Colonic mucosa (tissue), 4 donors: Measurements from ENCODE around the gene PBXIP1. TPM values are rescaled to one million over a fixed set of nuclear protein-coding genes. Genes with fewer than 3 reads are reported as not detected.

Source experiments
- DNase-seq: peaks from one replicate; pipeline ENCODE4 v3.0.0-alpha.2; 2020
- H3K27ac ChIP-seq: fragments of 200-600 bp; one replicate; pipeline ENCODE4 v1.8.0; 2021
- H3K27me3 ChIP-seq: fragments of 200-600 bp; one replicate; pipeline ENCODE4 v1.8.0; 2021
- H3K36me3 ChIP-seq: fragments of 200-600 bp; one replicate; pipeline ENCODE4 v1.8.0; 2021
- H3K4me1 ChIP-seq: fragments of 200-600 bp; one replicate; pipeline ENCODE4 v1.8.0; 2021; ENCODE audit warnings: mild to moderate bottlenecking
- H3K4me3 ChIP-seq: fragments of 200-600 bp; one replicate; pipeline ENCODE4 v1.8.0; 2021
- H3K9ac ChIP-seq, 2 donors: one replicate each; pipeline ENCODE4 v1.7.0; 2013; ENCODE audit warnings: control low read depth in 2 of 2, low read depth in 2 of 2, low read length in 2 of 2
- H3K9me3 ChIP-seq: fragments of 200-600 bp; one replicate; pipeline ENCODE4 v1.8.0; 2021
- intact Hi-C: fragments of 100-400 bp; cut with DNase I; formaldehyde crosslinking; loops from one replicate; pipeline ENCODE4 v1.14.1; 2022
- microRNA-seq: library from miRNA; unstranded; fragments of <30 nt; microRNA quantifications from one replicate; pipeline ENCODE4, GENCODE V29; 2019
- total RNA-seq, 2 donors: library from RNA; stranded (reverse); fragmentation: NEBNext Ultra II Directional in 1 of 2; extraction: Animal tissue kit (Norgen Biotek cat#: 25700) in 1 of 2; gene quantifications; one replicate each; pipeline ENCODE4 v1.2.1, GENCODE V29; 2021
- TF ChIP-seq, protein P1 (sequence below): fragments of 200-600 bp; IDR thresholded peaks from one replicate; pipeline ENCODE4 v1.8.0; 2022; ENCODE audit warnings: antibody characterized with exemption, mild to moderate bottlenecking
- donor health status: healthy.
- donor health status: DM: no; HTN: no; CAD: no.
- donor health status: DM: no; HTN: no; CAD: no.

Gene PBXIP1
- total RNA-seq, 2 donors from 2014 or later: 22.0 to 51.4 TPM

DNA sequence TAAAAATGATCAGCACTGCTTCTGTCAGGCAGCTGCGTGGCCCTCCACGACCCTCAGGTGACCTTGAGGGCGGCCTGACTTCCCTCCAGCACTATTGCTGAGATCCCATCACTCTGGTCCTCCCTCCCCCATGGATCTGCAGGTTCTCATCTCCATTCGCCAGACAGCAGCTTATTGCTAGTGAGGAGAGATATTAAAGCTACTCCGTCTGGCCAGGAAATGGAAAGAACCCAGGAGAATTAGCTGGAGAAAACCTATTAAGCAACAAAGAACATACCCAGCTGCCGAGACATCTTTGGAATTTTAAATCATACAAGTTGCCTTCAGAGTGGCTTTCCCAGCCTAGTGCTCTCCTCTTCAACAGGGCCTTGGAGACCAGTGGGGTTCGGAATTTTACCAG lies 60.1 kb downstream of the PBXIP1 start:
- H3K9ac ChIP-seq: no peak overlapping the region
- H3K36me3 ChIP-seq: no peaks in the 10 kb centered on the region
- no peaks in the 10 kb centered on the region for H3K9me3 ChIP-seq
- H3K4me3 ChIP-seq: no peak overlapping the region
- H3K27me3 ChIP-seq: no peaks in the 10 kb centered on the region
- DNase-seq: no peak
- H3K27ac ChIP-seq: no peak overlapping the region
- H3K4me1 ChIP-seq: no peaks in the 10 kb centered on the region
- TF ChIP-seq, protein P1, sequence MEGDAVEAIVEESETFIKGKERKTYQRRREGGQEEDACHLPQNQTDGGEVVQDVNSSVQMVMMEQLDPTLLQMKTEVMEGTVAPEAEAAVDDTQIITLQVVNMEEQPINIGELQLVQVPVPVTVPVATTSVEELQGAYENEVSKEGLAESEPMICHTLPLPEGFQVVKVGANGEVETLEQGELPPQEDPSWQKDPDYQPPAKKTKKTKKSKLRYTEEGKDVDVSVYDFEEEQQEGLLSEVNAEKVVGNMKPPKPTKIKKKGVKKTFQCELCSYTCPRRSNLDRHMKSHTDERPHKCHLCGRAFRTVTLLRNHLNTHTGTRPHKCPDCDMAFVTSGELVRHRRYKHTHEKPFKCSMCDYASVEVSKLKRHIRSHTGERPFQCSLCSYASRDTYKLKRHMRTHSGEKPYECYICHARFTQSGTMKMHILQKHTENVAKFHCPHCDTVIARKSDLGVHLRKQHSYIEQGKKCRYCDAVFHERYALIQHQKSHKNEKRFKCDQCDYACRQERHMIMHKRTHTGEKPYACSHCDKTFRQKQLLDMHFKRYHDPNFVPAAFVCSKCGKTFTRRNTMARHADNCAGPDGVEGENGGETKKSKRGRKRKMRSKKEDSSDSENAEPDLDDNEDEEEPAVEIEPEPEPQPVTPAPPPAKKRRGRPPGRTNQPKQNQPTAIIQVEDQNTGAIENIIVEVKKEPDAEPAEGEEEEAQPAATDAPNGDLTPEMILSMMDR: no peak
- intact Hi-C loops: no loop called here

Small RNA genes lying within 50 kb of the gene (microRNA-seq; reads per million reads assigned to microRNA genes)
- gene MIR4258: not detected

Other genes starting within 250 kb of the PBXIP1 start
- 1 to 10 TPM in 1 of 2 donors, under 1 TPM in 1; 0.99 to 2.5 TPM for gene KCNN3, start 85.8 kb downstream of the PBXIP1 start, total RNA-seq
- gene PMVK, start 19.4 kb downstream of the PBXIP1 start, total RNA-seq: 10 to 100 TPM; 32.0 to 46.5 TPM
- 10 to 100 TPM; 25.8 to 33.8 TPM for gene PYGO2, start 5.7 kb upstream of the PBXIP1 start, total RNA-seq
- gene SHC1, start 14.6 kb upstream of the PBXIP1 start, total RNA-seq: 100 to 1,000 TPM in 1 of 2 donors, 10 to 100 TPM in 1; 98.3 to 104 TPM
- gene CKS1B, start 18.6 kb upstream of the PBXIP1 start, total RNA-seq: 10 to 100 TPM; 49.5 to 76.5 TPM
- 10 to 100 TPM; 28.2 to 46.1 TPM for gene FLAD1, start 27.2 kb upstream of the PBXIP1 start, total RNA-seq
- gene LENEP, start 37.5 kb upstream of the PBXIP1 start, total RNA-seq: not detected
- 100 to 1,000 TPM; 185 to 205 TPM for gene ZBTB7B, start 46.7 kb upstream of the PBXIP1 start, total RNA-seq
- 1 to 10 TPM; 1.7 to 1.9 TPM for gene DCST2, start 77.7 kb upstream of the PBXIP1 start, total RNA-seq
- not detected for gene DCST1, start 77.7 kb upstream of the PBXIP1 start, total RNA-seq
- gene ADAM15, start 95.2 kb upstream of the PBXIP1 start, total RNA-seq: 100 to 1,000 TPM; 101 to 228 TPM
- gene EFNA4, start 107.6 kb upstream of the PBXIP1 start, total RNA-seq: 10 to 100 TPM; 26.1 to 27.2 TPM
- 10 to 100 TPM; 12.7 to 21.4 TPM for gene EFNA3, start 122.7 kb upstream of the PBXIP1 start, total RNA-seq
- gene EFNA1, start 171.8 kb upstream of the PBXIP1 start, total RNA-seq: 100 to 1,000 TPM in 1 of 2 donors, 10 to 100 TPM in 1; 61.3 to 125 TPM
- gene SLC50A1, start 179.8 kb upstream of the PBXIP1 start, total RNA-seq: 100 to 1,000 TPM; 102 to 130 TPM
- gene DPM3, start 184.4 kb upstream of the PBXIP1 start, total RNA-seq: 100 to 1,000 TPM; 149 to 182 TPM
- 100 to 1,000 TPM; 140 to 172 TPM for gene KRTCAP2, start 217.2 kb upstream of the PBXIP1 start, total RNA-seq
- under 1 TPM; 0.10 to 0.19 TPM for gene TRIM46, start 217.8 kb upstream of the PBXIP1 start, total RNA-seq